ENCODE measurements around the gene SPATA2L.

Gene SPATA2L

DNA sequence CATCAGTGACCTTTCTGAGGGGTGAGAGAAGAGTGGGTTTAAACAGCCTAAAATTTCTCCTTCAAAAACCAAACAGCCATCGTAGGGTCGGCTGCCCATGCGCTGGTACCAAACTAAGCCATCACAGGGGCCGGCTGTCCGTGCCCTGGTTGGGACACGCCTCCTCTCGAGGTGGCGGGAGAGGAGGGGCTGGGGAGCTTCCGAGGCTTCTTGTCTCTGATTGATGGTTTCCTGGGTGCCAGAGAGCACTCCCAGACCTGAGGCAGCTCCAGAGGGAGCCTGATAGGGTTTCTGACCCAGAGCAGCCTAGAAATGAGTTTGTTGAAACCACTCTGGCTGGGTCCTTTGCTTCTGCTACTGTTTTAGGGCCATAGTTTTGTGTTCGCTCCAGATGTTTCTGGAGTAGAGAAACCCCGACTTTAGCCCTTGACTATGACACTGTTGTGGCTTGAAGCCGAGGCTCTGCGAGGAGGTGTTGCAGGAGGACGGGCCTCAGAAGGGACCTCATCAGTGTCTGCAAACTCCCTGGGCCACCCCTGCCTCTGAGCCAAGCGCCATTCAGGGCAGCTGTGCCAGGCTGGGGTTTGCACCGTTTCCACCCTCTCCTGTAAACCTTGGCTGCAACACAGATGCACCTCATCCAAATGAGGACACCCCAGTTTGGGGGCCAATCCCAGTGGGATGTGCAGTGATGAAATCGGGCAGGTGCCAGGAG lies 26.1 kb upstream of the SPATA2L start:
- no peak for DNase-seq (ENCODE audit: low spot score)

DNA sequence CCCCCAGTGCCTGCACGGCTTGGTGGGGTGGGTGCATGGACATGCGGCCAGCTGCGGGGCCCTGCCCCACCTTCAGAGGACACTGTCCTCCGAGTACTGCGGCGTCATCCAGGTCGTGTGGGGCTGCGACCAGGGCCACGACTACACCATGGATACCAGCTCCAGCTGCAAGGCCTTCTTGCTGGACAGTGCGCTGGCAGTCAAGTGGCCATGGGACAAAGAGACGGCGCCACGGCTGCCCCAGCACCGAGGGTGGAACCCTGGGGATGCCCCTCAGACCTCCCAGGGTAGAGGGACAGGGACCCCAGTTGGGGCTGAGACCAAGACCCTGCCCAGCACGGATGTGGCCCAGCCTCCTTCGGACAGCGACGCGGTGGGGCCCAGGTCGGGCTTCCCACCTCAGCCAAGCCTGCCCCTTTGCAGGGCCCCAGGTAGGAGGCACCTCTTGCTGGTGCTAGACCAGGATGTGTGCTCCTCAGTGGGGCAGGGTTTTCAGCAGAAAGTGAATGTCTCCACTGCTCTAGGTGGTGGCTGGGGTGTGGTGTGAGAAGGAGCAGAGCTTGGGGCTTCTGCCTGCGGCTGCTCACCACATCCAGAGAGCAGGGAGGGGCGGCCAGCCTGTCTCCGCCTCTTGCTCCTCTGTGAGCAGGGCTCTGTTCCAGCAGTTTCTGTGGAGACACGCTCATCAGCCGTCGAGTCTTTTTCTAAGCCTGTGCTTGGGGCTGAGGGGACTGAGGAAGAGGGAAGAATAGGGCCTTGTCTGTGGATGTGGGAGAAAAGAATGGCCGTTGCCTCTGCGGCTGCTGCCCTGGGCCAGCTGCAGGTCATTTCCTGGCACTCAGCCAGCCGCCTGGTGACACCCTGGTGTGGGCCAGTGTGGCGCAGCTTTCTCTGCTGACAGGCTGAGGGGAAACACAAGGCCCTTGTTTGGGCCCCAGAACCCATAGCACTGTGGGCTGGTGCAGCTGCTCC lies 22.1 kb upstream of the SPATA2L start:
- DNase-seq (ENCODE audit: low spot score): no peak

DNA sequence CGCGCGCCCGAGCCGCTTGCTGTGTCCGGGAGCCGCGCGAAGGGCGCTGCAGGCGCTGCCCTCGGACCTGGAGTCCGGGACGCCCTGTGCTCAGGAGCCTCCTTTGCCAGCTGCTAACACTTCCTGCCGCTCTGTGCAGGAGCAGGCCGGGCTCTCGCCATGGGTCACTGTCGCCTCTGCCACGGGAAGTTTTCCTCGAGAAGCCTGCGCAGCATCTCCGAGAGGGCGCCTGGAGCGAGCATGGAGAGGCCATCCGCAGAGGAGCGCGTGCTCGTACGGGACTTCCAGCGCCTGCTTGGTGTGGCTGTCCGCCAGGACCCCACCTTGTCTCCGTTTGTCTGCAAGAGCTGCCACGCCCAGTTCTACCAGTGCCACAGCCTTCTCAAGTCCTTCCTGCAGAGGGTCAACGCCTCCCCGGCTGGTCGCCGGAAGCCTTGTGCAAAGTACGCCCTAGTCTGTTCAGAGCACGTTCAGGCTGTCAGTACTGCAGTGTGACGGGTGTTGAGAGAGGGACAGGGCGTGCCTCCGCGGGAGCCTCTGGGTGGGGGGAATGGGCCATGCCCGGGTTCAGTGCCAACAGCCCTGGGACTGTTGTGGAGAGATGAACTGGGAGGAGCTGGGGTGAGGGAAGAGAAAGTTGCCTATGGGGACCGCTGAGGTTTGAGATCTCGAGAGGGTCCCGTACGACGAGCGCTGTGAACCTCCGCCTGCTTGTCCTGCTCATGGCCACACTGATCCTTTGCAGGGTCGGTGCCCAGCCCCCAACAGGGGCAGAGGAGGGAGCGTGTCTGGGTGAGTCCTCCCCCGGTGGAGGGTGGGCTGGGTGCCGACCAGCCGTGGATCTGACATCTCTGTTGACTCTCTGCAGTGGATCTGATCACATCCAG lies 21.1 kb upstream of the SPATA2L start:
- DNase-seq (ENCODE audit: low spot score): no peak

DNA sequence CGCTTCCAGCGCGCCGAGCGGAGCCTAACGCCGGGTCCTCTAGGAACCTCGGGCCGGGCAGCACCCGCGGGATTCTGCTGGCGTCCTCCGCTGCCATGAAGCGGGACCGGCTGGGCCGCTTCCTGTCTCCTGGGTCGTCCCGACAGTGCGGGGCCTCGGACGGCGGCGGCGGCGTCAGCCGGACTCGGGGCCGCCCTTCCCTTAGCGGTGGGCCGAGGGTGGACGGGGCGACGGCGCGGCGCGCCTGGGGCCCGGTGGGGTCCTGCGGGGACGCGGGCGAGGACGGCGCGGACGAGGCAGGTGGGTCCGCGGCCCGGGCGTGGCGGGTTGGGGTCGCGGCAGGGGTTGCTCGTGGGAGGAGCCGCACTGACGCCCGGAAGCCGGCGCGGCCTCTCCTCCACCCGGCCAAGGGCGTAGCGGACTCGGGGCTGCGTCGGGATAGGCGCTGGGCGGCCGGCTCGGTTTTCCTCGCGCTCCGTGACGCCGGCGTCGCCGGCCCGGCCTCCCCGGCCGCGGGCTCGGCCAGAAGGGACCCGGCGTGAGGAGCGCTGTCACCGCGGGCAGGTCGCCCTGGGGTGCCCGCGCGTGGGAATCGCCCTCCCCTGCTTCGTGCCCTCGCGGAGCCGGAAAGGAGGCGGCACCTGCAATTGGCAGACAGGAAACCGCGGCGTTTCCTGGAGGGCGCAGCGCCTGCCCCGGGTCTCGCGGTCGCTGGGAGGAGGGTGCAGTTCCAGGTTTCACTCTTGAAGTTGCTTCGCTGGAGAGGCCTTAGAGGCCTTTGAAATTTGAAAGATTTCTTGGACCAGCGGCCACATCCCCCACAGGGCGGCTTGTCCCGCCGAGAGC lies 20.3 kb upstream of the SPATA2L start:
- DNase-seq (ENCODE audit: low spot score): peak; percentile 70

DNA sequence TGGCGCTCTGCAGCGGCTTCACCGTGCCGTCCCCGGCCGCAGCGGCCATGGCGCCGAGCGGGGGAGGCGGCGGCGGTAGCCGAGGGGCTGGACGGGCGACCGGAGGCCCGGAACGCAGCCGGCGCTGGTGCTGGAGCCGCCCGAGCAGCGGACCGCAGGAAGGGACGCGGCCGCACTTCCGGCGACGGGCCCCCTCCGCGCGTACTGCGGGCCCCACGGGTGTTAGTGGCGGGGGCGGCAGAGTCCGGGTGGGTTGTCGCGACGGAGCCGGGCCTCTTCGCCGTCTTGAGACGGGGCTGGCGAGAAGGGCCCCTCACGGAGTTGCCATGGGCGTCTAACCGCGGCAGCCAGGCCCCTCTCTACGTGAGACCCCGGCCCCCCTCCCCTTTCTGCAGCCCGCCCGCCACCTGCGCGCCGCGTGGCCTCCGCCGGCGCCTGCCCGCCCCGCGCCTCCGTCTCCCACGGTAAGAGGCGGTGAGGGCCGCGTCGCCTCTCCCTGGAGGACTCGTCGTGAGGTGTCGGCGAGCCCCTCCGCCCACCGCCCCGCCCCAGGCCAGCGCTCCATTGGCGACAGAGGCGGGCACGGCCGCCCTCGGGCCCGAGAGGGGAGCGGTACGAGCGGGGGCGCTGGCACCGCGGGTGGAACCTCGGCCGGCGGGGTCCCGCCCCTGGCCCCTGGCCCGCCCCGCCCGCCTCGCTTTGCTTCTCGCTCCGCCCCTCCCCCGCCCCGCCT lies 19.5 kb upstream of the SPATA2L start, which contains the start of the genes VPS9D1 and ZNF276:
Gene VPS9D1, minus strand, starts transcription at position 86 of the 733 bp plus-strand sequence. Its CDS starts 37 bp downstream, at position 49.
Gene ZNF276, plus strand, starts transcription at position 725 of the 733 bp plus-strand sequence. CDS start 104 bp downstream, outside the sequence.
- peak; percentile 90 for DNase-seq (ENCODE audit: low spot score)

DNA sequence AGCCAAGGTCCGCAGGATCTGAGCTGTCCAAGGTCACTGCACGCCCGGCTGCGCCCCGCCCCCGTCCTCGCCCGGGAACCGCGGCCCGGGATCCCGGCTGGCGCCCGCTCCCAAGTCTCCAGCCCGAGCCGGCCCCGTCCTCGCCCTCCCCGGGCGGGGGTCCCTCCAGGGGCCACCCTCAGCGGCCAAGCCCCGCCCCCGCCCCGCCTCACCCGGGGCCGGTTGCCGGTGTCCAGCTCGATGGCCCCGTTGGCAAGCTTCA lies 19.0 kb upstream of the SPATA2L start:
- DNase-seq (ENCODE audit: low spot score): no peak

DNA sequence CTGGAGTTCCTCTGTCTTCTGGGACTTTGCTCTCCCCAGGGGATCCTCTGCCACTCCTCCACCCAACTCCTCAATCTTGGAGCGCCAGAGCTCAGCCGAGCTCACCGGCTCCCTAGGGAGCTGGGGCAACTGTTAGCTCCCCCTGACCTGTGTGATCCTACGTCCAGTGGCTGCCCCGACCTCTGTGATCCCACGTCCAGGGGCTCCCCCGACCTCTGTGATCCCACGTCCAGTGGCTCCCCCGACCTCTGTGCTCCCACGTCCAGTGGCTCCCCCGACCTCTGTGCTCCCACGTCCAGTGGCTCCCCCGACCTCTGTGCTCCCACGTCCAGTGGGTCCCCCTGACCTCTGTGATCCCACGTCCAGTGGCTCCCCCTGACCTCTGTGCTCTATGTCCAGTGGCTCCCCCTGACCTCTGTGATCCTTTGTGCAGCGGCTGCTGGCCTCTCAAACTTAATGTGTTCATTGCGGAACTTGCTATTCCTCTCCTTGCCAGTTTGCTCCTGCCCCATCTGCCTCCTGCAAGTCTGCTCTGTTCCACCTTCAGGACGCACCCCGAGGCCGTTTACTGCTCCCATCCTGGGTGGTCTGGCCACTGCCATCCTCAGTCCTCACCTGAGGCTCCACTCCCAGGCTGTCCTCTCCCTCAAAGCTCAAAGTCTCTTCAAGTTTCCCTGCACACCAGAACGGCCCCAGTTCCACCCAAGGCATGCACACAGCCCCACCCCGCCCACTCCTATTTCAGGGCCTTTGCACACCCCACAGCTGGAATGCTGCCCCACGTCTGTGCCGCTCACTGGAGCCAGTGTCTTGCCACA lies 16.4 kb upstream of the SPATA2L start:
- DNase-seq (ENCODE audit: low spot score): no peak

DNA sequence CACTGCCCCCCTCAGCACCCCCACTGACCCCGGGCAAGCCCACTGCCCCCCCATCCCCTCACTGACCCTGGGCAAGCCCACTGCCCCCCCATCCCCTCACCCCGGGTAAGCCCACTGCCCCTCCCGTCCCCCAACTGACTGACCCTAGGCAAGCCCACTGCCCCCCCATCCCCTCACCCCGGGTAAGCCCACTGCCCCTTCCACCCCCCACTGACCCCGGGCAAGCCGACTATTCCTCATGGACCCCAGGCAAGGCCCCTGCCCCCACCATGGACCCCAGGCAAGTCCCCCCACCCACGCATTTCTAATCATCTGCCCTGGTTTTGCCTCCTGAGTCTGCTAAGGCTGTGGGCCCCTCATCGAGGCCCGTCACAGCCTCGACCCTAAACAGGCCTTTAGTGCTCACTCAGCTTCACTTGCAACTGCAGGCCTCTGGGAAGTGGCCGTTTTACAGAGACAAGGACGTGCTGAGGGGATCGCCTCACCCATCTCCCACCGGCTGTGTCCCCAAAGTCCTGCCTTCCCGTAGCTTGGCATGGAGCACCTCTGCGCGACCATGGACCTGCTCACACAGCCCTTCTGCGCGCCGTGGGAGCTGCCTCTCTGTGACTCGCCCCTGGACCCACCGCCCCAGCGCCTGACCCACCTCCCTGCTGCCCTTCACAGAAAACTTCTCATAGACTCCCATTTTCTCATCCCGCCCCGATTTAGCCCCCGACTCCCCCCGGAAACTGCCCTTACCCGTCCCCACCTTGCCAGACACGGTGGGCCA lies 15.6 kb upstream of the SPATA2L start:
- no peak for DNase-seq (ENCODE audit: low spot score)

DNA sequence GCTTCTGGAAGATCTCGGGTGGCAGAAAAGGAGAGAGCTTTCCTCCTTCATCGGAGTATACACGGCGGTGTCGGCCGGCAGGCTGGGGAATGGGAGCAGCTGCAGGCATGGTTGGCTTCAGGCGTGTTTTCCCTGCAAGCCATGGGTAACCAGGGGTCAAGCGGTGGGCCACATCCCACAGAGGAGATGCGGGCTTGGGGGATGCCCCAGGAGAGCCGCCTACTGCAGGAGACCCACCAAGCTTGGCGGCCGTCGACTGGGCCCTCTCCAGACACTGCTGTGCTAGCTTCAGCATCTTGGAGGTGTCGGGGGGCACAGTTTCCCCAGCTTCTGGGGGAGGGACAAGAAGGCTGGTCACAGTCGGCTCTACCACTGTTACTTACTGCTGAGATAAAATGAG lies 15.0 kb upstream of the SPATA2L start:
- DNase-seq (ENCODE audit: low spot score): no peak

DNA sequence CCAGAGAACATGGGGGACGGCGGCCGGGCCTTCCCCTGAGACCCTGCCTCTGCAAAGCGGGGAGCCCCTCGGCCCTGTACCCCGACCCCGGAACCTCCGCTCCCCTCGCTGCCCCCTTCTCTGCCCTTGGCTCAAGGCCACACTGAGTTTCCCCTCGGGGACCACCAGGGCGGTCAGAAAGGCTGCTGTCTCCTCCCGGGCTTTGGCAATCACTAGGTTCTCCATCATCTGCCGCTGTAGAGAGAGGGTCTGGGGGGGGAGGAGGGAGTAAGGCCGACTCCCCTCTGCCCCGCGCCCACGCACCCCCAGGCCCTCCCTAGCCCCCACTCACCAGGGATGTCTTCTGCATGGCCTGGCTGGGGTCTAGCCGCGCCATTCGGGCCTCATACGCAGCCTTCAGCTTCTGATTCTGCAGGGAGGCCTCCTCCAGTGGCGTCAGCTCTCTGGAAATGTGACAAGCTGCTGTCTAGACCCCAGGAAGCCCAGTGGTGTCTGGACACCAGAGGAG lies 10.8 kb upstream of the SPATA2L start:
- DNase-seq (ENCODE audit: low spot score): no peak

DNA sequence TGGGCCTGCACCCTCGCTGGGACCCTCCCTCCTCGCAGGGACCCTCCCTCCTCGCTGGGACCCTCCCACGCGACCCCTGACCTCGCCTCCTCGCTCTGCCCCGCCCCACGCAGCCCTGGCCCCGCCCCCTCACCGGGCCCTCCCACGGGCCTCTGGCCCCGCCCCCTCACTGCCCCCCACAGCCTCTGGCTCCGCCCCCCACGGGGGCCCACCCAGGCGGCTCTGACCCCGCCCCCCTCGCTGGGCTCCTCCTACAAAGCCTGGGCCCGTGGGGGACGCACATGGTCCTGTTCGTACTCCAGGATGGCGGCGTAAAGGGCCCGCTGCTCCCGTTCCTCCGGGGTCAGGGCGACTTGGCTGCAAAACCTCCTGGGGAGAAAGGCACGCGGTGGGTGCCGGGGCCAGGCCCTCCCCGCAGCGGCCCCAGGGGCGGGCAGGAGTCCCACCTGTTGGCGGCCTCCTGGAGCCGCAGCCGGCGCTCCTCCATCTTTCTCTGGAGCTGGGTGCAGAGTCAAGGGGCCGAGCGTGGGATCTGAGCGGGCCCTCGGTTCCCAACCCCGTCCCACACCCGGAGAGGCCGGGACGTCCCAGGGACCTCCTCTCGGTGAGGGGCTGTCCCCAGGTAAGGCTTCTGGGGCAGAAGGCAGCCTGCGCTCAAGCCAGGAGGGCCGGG lies 10.2 kb upstream of the SPATA2L start:
- DNase-seq (ENCODE audit: low spot score): peak; percentile 95

DNA sequence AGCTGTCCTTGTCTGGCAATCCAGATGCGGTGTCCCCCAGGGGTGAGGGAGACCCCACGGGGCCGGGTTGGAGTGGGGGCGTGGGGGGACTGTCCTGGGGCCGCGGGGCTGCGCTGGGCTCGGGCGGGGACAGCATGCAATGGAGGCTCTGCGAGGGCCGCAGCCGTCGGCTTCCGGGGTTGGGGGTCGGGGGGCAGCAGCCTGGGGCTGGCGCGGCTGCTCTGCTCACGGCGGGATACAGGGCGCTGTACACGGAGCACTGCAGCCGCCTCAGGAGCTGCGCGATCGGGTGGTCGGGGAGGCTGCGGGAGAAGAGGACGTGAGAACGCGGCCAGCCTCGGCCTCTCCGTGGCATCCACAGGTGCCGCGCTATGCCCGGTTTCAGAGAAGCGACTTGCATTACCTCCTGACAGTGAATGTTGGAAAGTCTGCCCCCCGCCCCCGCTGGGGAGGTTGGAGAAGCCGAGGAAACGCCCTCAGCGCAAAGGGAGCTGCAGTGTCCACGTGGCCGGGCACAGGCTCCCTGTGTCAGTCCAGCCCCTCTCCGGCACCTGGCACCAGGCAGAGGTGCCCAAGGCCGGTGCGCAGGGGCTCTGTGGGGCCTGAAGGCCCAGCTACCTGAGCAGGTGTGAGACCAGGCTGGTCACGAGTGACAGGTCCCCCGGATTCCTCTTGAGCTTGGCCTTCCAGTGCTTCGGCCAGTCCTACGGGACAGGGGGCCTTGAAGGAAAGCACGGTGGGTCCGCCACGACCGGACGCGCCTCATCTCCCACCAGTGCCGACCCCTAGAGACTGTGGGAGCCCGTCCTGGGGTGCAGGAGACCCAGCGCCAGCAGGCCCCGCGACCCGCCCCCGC lies 9.4 kb upstream of the SPATA2L start:
- no peak for DNase-seq (ENCODE audit: low spot score)

DNA sequence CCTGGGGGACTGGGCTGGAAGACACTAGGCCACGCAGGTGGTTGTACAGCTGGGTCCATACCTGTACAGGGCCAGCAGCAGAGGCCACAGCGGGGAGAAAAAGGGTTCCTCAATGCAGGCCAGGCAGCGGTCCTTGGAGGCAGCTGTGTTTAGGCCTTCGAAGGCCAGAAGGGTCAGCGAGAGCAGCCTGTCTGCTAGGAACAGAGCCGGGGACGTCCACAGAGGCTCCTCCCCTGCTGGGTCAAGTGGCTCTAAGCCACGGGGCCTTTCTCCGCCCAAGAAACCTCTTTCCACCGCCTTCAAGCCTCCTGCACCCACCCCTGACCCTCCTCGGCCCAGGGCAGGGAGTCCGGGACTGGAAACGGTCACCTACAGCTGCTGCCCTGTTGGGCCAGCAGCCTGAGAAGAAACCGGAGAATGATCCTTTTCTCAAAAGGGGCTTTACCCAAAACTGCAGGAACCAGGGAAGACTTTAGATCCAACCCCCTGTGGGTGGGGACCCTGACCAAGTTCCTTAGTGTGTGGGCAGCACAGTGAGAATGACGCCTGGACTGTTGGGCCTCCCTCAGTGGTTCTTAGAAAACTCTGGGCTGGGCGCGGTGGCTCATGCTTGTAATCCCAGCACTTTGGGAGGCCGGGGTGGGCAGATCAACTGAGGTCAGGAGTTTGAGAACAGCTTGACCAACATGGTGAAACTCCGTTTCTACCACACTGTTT lies 8.4 kb upstream of the SPATA2L start:
- no peak for DNase-seq (ENCODE audit: low spot score)

DNA sequence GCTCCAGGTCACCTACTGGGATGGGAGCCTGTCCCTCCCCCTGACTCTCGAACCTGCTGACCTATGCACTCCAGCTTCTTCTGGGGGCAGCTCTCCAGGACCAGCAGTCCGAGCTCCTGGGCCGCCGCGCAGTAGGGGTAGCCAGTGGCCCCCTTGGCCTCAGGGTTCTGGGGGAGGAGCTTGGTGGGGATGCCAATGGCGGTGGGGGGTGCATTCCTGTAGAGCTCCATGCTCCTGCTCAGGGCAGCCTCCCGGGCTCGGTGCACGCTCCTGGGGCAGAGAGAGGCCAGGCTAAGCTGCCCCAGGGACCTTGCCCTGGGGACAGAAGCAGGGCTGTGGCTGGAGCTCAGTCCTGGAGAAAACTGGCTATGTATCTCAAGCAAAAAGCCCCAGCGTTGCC lies 7.7 kb upstream of the SPATA2L start:
- no peak for DNase-seq (ENCODE audit: low spot score)

DNA sequence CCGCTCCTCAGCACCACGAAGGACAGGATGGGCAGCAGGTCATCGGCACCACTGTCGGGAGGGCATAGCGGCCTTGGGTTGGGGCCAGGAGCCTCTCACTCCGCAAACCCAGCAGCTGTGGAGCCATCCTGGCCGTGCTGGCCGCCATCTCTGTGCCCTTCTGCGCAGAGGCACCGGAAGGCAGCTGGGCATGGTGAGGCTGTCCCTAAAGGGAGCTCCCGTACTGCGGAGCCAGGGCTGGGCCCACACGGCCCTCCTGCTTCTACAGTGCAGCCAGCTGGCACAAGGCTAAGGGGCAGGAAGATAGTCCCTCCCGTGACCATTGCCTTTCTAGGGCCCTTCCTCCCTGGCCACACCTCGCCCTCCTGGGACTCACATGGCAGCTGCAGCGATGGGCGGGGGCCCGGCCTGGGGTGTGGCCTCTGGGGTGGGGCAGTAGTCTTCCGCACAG lies 7.0 kb upstream of the SPATA2L start:
- no peak for DNase-seq (ENCODE audit: low spot score)

DNA sequence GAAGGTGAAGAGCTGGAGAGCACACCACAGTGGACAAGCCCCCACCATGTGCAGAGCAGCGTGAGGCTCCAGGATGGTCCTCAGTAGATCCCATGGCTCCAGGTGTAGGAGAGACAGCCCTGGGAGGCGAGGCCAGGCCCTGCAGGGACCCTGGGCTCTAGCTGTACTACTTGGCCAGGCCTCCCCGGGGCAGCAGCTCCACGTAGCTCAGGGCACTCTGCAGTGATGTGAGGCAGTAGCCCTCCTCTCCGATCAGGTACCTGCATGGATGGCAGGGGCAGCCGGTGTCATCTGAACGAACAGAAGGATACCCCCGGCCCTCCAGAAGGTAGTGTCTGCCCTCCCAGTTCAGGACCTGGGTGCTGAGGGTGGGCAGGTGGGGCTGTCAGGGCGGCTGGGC lies 6.2 kb upstream of the SPATA2L start:
- DNase-seq (ENCODE audit: low spot score): no peak
